GM18870 (cell line): ENCODE measurements around the gene TSGA10.
"Not testable (repeated sequence)": the region's sequence is repeated elsewhere in the genome, so short reads cannot be mapped to it uniquely, and the experiment has no call there.

Source experiments
- ATAC-seq: cut with Tn5 transposase; IDR thresholded peaks from one replicate; pipeline ENCODE4 v1.9.1; 2021; ENCODE audit warnings: moderate library complexity; ENCODE audit not compliant: unreplicated experiment

Gene TSGA10

DNA sequence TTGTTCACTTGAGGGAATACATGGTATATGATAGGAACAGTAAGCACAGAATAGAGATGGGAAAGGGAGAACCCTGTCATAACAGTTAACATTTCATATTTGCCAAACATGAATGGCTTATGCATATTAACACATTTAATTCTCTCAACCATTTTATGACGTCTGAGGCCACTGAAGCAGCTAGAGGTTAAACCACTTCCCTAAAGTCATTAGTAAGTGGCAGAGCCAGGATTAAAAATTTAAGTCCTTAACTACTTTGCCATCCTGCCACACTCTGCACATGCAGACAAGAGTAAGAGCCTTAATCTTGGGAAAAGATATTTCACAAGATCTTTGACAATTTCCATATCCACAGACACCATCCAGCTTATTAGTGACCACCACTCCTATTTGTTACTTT lies 2.1 kb upstream of the TSGA10 start:
- no peak for ATAC-seq

DNA sequence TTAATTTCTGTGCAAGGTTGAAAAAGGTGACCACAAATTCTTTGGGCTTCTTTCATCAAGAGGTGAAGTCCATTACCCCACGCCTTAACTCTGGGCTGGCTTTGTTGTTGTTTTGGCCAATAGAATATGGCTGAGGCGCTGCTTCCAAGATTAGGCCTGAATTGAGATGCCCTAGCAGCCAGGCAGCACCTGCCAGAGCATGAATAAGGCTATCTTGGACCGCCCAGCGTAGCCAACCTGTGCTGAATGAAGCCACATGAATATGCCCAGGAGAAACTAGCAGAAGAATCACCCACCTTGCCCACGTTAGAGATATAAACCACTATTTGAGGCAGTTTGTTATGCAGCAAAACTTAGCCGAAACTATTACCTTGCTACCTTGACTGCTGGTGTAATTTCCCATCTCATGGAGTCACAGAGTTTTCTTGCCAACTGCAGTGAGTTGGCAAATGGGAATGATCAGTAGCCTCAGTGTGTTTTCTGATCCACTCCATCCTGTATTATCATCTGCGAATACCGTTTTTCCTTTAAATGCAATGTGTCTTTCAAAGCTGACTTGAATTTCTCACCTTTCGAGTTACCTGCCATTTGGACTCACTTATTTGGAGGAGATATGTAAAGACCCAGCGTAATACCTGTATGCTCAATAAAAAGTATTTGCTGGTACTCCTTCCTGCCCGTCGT lies 679 bp downstream of the TSGA10 start:
- ATAC-seq, result no peak

DNA sequence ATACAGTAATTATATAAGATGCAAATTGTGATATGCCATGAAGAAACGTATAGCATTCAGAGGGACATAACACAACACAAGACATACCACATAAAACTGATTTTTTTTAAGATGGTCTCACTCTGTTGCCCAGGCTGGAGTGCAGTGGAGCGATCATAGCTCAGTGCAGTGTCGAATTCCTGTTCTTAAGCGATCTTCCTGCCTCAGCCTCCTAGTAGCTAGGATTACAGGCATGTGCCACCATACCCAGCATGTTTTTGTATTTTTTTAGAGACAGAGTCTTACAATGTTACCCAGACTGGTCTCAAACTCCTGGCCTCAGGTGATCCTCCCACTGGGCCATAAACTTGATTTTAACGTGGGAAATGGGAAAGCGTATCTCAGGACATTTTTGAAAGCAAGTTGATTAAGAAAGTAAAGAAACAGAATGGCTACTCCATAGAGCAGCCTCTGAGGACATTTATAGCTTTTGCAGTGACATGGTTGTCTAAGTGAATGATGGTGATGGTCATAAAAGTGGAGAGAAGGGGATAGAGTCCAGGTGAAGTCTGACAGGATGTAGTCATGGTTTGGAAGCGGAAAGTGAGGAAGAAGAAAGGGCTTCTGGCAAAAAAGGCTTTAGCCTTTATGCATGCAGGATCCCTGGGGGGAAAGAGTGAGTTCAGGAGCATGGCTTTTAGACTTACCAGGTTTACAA lies 2.4 kb downstream of the TSGA10 start:
- no peak for ATAC-seq

DNA sequence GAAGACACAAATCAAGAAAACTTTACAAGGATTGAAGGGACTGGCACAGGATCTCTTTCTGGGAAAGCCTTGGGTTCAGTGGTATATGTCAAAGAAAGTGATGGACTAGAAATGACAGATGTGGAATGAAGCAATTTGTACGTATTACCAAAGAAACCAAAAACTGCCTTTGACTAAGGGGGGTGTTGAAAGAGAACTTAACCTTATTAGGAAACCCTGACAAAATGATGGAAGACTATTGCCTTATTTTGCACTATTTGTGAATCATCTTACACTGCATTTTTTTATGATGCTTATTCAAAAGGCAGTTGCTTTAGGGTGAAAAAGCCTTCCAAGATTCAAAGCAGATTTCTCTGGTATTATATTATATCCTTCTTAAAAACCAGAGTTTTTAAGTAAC lies 4.0 kb downstream of the TSGA10 start:
- no peak for ATAC-seq

DNA sequence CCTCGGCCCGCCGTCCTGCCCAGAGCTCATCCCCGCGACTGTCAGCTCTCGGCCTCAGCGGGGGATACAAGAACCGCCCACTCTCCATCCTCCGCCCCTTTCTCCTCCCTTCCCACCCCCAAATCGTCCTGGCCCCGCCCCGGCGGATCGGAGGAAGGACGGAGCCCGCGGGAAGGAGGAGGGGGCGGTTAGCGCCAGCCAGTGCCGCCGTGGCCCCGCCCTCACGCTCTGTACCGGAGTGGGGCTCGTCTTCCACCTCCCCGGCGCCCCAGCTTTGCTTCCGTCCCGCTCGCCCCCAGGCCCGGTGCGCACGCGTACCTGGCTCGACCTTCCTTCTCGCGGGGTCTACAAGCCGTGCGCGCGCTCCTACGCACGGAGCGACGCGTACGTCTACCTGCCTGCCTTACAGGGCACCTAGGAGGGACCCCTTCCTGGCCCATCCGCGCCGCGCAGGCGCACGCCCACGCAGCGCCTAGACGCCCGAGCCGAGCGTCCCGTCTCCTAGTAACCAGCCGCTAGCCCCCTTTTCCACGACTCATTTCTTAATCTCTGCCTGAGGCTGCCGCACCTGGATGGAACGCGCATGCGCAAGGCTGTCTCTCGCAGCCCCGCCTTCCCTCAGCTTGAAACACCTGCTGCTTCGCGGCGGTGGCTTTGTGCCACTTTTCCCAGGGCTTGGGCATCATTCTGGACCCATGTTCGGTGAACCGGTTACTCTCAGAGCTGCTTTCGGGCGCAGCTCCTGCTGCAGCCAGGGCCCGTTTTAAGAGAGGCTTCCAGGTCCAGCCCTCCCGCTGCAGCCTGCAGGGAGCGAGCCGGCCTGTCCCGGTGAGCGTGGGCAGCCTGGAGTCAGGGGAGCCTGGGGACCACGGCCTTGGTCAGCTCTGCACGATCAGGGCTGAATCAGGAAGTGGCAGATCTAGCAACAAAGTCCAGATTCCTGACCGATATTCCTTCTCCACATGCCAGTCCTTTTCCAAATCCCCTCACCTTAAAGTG lies 13.3 kb downstream of the TSGA10 start, which contains the start of gene C2orf15:
Gene C2orf15, plus strand, starts transcription at position 598 of the 999 bp plus-strand sequence. CDS start 8,852 bp downstream, outside the sequence.
- ATAC-seq, result peak; percentile 72

DNA sequence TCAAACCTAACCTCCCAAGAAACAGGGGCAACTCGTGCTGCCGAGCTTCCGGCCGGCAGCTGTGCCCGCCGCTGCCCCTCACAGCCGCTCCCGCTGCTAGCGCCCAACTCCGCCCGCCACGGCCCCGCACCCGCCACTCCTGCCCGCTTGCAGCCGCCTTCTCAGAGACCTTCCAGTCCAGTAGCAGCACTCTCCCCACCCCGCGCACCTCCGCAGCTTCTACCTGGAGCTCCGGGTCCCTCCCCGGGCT lies 14.0 kb downstream of the TSGA10 start:
- ATAC-seq, result peak; percentile 29

DNA sequence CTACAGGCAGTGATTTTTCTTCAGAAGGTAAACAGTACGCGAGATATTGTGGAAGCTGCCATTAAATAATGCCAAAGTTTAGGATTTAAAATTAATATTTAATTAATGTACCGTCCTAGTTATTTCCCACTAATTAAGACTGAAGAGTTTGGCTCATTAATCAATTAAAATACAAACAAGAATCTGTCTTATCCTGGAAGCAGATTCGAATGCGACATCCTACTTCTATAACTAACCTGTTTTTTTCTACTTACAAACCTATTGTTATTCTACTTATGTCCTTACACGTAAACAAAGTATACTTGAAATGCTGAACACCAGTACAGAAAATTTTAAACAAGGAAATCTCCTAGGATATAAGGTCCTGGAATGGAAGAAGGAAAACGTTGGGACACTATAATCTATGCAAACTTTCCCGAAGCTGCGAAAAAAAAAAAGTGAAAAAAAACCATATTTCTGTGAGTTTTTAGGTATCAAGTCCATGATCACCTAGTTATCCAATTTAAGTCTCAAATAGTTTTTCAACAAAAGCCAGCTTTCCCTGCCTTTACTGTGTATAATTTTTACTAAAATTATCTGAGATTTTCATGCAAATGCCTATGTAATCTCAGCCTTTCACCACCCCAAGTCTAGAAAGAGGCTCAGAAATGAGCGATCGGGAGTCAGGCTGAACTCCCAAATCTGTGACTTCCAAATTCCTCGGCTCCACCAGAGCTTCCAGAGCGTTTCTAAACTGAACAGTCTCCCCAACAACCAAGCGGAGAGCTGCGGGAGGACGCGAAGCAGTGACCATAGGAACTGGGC lies 14.5 kb downstream of the TSGA10 start:
- ATAC-seq, result no peak

DNA sequence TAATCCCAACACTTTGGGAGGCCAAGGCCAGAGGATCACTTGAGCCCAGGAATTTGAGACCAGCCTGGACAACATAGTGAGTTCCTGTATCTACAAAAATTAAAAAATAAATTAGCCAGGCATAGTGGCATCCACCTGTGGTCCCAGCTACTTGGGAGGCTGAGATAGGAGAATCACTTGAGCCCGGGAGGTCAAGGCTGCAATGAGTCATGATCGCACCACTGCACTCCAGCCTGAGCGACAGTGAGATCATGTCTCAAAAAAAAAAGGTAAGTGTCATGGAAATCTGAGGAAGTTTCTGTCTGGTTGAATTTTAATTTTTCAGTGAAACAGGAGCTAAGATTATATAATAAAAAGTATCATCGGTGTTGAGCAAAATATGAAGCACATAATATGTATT lies 15.7 kb downstream of the TSGA10 start:
- no peak for ATAC-seq

DNA sequence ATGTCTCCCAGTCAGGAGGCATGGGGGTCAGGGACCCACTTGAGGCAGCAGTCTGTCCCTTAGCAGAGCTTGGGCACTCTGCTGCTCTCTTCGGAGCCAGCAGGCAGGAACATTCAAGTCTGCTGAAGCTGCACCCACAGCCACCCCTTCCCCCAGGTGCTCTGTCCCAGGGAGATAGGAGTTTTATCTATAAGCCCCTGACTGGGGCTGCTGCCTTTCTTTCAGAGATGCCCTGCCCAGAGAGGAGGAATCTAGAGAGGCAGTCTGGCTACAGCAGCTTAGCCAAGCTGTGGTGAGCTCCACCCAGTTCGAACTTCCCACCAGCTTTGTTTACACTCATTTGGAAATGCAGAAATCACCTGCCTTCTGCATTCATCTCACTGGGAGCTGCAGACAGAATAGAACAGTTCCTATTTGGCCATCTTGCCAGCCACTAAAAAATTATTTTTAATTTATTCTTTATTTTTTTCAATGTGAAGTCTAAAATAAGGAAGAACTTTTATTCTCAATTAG lies 19.6 kb downstream of the TSGA10 start:
- ATAC-seq, result not testable (repeated sequence)

DNA sequence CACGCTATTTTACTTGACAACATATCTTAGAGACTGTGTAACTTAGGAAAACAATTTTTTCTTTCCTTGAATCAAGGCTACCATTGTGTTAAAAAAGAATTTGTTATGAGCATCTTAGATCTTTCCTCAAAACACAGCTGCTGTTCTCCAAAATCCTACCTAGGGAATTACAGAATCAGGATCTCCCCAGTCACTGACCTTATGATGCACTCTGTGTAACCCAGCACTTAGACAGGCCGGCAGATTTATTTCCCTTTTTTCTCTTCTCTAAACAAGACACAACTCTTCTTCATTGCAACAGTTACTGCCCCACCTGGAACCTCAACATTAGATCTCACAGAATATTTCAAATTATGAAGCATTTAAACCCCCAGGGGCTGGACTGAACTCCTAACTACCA lies 26.8 kb downstream of the TSGA10 start:
- no peak for ATAC-seq

DNA sequence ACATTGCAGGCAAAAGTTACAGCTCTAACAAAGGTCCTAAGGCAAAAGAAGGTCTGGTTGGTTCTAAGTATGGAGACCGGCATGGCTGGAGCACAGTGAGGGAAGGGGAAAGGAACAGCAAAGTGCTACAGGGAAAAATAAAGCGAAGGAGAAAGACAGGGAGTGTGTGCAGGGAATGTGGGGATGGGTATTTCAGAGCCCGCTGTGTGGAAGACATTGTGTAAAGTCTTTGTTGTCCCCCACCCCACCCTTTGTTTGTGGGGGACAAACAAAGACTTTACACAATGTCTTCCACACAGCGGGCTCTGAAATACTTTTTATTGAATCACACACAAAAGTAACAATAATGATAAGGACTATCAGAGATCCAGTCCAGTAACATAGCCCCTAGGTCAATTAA lies 42.1 kb downstream of the TSGA10 start:
- ATAC-seq, result no peak

DNA sequence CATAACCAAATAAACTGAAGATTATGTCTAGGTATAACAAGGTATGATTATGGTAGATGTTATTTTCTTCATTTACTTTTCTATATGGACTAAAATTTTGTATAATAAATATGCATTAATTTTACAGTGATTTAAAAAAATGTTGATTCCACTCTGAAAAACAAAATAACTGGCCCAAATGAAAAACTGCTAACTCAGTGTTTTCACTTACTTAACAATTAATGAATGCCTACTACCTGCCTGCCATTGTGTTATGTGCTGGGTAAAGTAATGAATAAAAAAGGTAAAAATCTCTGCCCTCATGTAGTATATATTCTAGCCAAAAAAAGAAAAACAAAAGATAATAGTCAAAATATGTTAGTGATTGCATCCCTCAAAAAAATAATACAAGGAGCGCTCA lies 42.8 kb downstream of the TSGA10 start:
- no peak for ATAC-seq

DNA sequence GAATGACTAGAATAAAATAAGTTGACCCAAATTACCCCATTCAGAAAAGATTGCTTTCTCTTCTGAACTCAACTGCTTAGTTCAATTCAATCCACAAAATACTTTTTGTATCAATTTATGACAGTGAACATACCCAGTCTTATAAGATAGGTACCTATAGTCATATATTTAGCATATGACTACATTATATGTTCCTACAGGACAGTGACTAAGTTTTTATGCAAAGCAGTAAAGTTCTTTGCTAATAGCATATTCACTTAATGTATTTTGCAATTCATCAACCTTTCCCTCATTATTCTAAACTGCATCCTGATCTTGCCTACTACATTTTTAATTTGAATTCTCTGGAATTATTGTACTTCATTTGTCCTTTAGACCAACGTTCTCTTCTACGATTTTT lies 43.5 kb downstream of the TSGA10 start:
- no peak for ATAC-seq

DNA sequence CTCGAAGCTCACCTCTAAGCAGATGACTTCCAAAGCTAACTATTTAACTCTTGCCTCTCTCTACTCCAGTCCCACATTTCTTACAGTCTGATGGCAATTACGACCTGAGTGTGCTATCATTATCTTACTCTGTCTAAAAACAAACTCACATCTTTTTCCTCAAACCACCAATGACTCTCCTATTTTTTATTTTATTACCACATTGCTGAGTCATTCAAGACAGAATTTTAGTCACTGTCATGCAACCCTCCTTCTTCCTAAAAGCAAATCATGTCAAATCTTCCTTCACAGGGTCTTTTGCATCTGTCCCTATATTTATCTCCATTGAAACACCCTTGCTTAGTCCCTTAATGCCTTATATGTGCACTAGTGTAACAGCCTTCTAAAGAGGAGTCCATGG lies 47.8 kb downstream of the TSGA10 start:
- no peak for ATAC-seq

DNA sequence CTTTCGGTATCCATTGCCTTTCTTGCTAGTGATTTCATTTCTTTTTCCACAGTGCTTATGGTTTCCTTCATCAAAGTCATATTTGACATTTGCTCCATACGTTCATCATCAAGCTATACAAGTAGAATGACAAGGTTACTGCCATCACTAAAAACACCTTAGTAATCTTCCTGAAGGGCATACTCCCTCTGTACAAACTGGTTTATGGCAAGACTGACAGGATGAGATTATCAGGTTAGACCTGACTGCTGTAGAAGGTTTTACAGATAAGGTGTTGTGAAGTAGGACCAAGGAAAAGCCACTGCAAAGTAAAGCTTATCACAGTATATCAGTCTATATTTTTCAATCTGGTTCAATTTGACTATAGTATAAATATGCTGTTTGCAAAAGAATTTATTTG lies 50.7 kb downstream of the TSGA10 start:
- ATAC-seq, result no peak

DNA sequence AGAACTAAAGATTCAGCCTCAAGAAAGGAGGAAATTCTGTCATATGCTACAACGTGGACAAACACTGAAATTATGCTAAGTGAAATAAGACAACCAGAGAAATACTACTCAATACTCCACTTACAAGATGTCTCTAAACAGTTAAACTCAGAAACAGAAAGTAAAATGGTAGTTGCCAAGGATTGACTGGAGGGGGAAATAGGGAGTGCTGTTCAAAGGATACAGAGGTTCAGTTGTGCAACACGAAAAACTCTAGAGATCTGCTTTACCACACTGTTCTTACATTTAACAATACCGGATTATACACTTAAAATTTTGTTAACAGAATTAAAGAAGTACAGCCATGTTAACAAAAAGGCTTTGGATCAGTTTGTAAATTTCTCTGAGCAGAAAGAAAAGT lies 53.0 kb downstream of the TSGA10 start:
- no peak for ATAC-seq

DNA sequence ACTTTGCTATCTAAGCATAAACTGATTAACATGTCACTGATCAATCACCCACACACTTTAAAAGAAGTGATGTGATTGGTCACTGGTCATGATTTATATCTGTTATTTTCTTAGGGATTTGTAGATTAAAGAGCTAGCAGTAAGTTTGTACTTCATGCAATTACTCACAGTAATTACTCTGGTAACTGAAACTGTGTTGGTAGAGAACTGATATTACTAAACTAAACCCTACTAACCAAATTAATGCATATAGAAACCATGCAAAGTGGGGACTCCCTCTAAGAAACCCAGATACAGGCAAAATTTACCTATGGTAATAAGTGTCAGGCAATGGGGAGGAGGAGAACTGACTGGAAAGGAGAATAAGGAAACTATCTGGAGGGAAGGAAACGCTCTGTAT lies 58.0 kb downstream of the TSGA10 start:
- ATAC-seq, result no peak

DNA sequence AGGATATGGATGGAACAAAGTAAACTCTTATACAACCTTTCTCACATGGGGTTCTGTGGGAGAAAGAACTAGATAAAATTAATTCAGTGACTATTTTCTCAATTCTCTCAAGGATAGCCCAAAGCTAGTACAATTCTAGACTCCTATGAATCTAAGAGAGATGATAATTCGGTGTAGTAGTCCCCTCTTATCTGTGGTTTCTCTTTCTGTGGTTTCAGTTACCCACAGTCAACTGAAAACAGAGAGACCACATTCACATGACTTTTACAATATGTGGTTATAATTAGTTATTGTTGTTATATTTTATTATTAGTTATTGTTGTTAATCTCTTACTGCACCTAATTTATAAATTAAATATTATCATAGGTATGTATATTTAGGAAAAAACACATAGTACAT lies 66.7 kb downstream of the TSGA10 start:
- ATAC-seq, result peak; percentile 50

DNA sequence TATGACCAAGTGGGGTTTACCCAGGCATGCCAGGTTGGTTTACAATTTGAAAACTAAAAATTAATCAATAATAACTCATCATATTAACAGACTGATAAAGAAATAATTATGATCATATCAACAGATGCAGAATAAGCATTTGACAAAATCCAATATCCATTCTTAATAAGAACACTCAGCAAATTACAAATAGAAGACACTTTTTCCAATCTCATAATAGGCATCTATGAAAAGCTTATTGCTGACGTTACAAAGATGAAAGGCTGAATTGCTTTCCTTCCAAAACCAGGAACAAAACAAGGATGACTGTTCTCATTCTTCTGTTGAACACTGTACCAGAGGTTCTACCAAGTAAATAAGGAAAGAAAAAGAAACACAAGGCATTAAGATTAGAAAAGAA lies 68.4 kb downstream of the TSGA10 start:
- no peak for ATAC-seq

DNA sequence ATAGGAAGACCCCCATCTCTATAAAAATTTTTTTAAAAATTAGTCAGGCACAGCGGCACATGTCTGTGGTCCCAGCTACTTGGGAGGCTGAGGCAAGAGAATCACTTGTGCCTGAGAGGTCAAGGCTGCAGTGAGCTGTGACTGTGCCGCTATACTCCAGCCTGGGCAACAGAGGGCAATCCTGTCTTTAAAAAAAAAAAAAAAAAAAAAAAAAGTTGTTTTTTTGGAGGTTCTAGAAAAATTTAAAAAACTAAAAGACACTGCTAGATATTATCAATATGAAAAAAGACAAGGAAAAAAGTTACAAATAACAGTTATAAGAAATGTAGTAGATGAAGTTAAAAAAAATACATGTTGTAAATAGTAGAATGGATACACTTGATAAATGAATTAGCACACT lies 69.3 kb downstream of the TSGA10 start:
- no peak for ATAC-seq

DNA sequence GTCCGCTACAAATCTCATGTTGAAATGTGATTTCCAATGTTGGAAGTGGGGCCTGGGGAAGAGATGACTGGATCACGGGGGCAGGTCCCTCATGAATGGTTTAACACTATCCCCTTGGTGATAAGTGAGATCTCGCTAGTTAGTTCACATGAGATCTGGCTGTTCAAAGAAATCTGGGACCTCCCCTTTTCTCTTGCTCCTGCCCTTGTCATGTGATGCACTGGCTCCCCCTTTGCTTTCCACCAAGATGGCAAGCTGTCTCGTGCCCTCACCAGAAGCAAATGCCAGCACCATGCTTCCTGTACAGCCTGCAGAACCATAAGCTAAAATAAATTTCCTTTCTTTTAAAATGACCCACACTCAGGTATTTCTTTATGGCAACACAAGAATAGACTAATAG lies 70.5 kb downstream of the TSGA10 start:
- no peak for ATAC-seq
